ENCODE results near the gene TTC31. TPM values are rescaled to one million over a fixed set of nuclear protein-coding genes. Genes with fewer than 3 reads are reported as not detected.
A peak's percentile ranks its signal among the peaks of the same experiment; 100 is the strongest.

The TTC31 gene
- total RNA-seq, 1 experiment from 2014 or later: 26.4 TPM

DNA sequence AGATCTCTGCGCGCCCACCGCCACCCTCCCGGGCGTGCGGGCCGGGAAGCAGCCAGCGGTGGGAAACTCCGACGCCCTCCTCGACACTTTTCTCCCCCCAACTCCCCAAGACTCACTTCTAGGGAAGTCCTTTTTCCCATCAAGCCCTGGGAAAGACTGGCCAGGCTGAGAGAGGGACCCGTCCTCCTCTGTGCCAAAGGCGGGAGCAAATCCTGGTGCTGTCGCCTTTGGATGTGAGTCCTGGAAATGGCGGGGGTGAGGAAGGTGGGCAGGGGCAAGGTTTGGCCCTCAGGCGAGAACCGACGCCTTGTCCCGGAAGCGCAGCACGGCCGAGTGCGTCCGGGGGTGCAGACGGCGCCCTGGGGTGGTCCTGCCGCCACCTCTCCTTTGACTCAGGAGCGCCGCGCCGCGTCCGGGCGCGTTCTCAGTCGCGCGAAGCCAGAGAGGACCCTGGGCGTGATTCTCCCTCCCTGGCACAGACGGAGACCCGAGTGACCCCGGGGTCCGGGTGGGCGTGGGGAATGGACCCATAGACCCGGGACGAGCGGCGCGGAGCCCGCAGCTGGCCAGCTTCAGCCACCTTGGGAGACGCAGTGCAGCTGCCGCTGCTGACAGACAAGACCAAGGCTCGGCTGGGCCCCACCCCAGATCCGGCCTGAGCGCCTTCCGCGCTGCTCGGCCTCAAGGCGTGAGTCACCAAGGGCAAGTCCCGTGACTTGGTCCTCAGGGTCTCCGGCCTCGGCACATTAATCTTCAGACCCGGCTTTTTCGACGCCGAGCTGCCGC is 20.0 kb downstream of the TTC31 start:
- H3K36me3 ChIP-seq (ENCODE audit: control insufficient read depth in 1 of 2, insufficient read depth in 2 of 2, low read length in 2 of 2): peaks cover 3 to 16% of the 10 kb centered on the region in 2 experiments; a peak in 2 of 4 replicates
- no peaks in the 10 kb centered on the region for H3K9me3 ChIP-seq (ENCODE audit: control insufficient read depth in 1 of 2, insufficient read depth in 1 of 2, low read depth in 1 of 2, low read length in 2 of 2)
- no TSS peak for BruUV-seq (replicated peaks)
- ChIA-PET POLR2A (interaction anchor here (0.9 kb wide), 1 partner anchor 60 kb away, joined by 3 read pairs; no protein-coding TSS in a partner anchor), CTCF (interaction anchor here (1.8 kb wide), 1 partner anchor 20 kb away, joined by 9 read pairs; the partner anchor contains the start of genes CCDC142 and TTC31), RAD21 (ENCODE audit: low non-redundant PET in 1 of 2, low total read pairs in 2 of 2, uncharacterized antibody in 2 of 2, unreplicated experiment in 2 of 2) (no interaction called here)
- TF ChIP-seq, protein P1, sequence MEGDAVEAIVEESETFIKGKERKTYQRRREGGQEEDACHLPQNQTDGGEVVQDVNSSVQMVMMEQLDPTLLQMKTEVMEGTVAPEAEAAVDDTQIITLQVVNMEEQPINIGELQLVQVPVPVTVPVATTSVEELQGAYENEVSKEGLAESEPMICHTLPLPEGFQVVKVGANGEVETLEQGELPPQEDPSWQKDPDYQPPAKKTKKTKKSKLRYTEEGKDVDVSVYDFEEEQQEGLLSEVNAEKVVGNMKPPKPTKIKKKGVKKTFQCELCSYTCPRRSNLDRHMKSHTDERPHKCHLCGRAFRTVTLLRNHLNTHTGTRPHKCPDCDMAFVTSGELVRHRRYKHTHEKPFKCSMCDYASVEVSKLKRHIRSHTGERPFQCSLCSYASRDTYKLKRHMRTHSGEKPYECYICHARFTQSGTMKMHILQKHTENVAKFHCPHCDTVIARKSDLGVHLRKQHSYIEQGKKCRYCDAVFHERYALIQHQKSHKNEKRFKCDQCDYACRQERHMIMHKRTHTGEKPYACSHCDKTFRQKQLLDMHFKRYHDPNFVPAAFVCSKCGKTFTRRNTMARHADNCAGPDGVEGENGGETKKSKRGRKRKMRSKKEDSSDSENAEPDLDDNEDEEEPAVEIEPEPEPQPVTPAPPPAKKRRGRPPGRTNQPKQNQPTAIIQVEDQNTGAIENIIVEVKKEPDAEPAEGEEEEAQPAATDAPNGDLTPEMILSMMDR (IDR thresholded peaks at IDR 0.05 in 2 of 3, conservative IDR thresholded peaks at IDR 0.05 in 1 of 3; ENCODE audit: borderline replicate concordance in 1 of 3, insufficient read depth in 1 of 3, low read depth in 2 of 3, low read length in 2 of 3): peak in 2 of 3 experiments; percentile 17 to 44; a peak in 2 of 6 replicates
- TF ChIP-seq POLR2AphosphoS5 (IDR thresholded peaks at IDR 0.05; ENCODE audit: low read depth, low read length): peak; percentile 86
- TF ChIP-seq SRF (IDR thresholded peaks at IDR 0.05; ENCODE audit: low read depth): no peak
- peak; percentile 62; the same call in 1 of the 2 replicates for TF ChIP-seq ZFX (IDR thresholded peaks at IDR 0.05)
- TF ChIP-seq SP1 (IDR thresholded peaks at IDR 0.05; ENCODE audit: low read depth): no peak
- TF ChIP-seq CEBPB (IDR thresholded peaks at IDR 0.05; ENCODE audit: low read depth): no peak
- TF ChIP-seq YY1 (IDR thresholded peaks at IDR 0.05; ENCODE audit: extremely low read depth, insufficient replicate concordance, low read depth, low read length): no peak
- no peak for TF ChIP-seq RAD21 (IDR thresholded peaks at IDR 0.05; ENCODE audit: low read depth)
- peak; percentile 49 for TF ChIP-seq TCF7L2 (IDR thresholded peaks at IDR 0.05; ENCODE audit: borderline replicate concordance, extremely low read depth, insufficient read depth, insufficient read length)
- TF ChIP-seq POLR2A (IDR thresholded peaks at IDR 0.05; ENCODE audit: borderline replicate concordance, extremely low read depth, insufficient read depth, insufficient read length): peak; percentile 75
- TF ChIP-seq SIN3A (IDR thresholded peaks at IDR 0.05; ENCODE audit: low read depth): no peak
- H3K27ac ChIP-seq (ENCODE audit: low read depth, low read length): peak overlapping the region; percentile 91
- H4K20me1 ChIP-seq (ENCODE audit: insufficient read depth): no peaks in the 10 kb centered on the region
- no peaks in the 10 kb centered on the region for H3K27me3 ChIP-seq (ENCODE audit: insufficient read depth, low read length)
- DNase-seq (ENCODE audit: low read depth, low spot score): peak; percentile 57
- intact Hi-C loops (cut with micrococcal nuclease): loop anchor here (2.0 kb wide), 1 partner anchor 20 kb away; the partner anchor contains the start of genes CCDC142 and TTC31
- H3K4me1 ChIP-seq (ENCODE audit: control insufficient read depth in 1 of 2, insufficient read depth in 2 of 2, low read length in 2 of 2): peaks cover 24 to 54% of the 10 kb centered on the region in 2 experiments
- H3K4me3 ChIP-seq (replicated peaks in 1 of 2; ENCODE audit: low read depth in 1 of 2, low read length in 2 of 2): peak overlapping the region; percentile 83 to 89
- peak overlapping the region; percentile 40 for H2AFZ ChIP-seq (ENCODE audit: low read depth, low read length, poor library complexity, severe bottlenecking)
- peak; percentile 63 for ATAC-seq
- peak overlapping the region; percentile 95 for H3K4me2 ChIP-seq (ENCODE audit: low read length)
- peak overlapping the region; percentile 85 for H3K9ac ChIP-seq (ENCODE audit: low read length)
- H3K79me2 ChIP-seq (ENCODE audit: insufficient read depth, low read length): peaks cover 22% of the 10 kb centered on the region
- H3K9me2 ChIP-seq (ENCODE audit: insufficient read depth): no peaks in the 10 kb centered on the region
